GM10248 (cell line): ENCODE measurements around the gene NEUROD2.

Experiments used
- CTCF ChIA-PET: fragments of 300-600 bp; sonication (Branson Sonifier 250); formaldehyde crosslinking; extraction: SDS; loops from one replicate; lab custom pipeline; 2021; ENCODE audit warnings: antibody characterized with exemption; lab: Yijun Ruan, JAX
- POLR2A ChIA-PET: fragments of 350-650 bp; sonication (Branson Sonifier 250); formaldehyde crosslinking; extraction: SDS; loops from one replicate; lab custom pipeline; 2020; ENCODE audit warnings: antibody characterized with exemption; lab: Yijun Ruan, JAX
- DNase-seq: peaks from one replicate; pipeline ENCODE4 v3.0.0; 2012; ENCODE audit errors: extremely low spot score
- TF ChIP-seq, protein P1 (sequence below): IDR thresholded peaks from 2 replicates; pipeline ENCODE4 v1.5.1; 2012; ENCODE audit warnings: mild to moderate bottlenecking, low read depth; ENCODE audit errors: extremely low read depth, missing control alignments, control extremely low read depth

NEUROD2 gene

DNA sequence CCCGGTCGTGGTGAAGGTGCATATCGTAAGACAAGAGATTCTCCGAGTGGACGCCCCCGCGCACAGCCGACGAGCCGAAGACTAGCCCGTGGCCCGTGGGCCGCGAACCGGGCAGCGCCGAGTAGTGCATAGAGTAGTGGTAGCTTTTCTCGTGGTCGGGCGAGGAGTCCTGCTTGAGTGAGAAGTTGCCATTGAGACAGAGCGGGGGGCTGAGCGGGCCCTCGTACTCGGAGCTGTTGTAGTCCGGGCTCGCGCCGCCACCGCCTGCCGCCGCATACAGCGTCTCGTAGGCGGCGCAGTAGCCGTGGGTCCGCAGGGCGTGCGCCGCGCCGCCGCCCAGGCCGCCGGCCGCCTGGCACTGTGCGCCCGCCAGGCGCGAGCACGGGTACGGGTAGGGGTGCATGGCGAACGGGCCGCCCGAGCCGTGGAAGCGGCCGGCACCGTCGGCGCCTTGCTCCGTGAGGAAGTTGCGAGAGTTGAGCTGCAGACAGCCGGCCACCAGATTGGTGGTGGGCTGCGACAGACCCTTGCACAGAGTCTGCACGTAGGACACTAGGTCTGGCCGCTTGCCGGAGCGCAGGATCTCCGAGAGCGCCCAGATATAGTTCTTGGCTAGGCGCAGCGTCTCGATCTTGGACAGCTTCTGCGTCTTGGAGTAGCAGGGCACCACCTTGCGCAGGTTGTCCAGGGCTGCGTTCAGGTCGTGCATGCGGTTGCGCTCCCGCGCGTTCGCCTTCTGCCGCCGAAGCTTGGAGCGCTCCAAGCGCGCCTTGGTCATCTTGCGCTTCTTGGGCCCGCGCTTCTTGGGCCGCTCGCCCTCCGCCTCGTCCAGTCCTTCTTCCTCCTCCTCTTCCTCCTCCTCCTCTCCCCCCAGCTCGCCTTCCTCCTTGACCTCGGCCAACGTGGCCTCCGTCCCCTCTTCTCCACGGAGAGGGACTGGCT is 2.0 kb downstream of the NEUROD2 start:
- ChIA-PET CTCF (interaction anchor here (1.2 to 2.2 kb wide), 3 partner anchors 10 to 29 kb away, joined by 3 to 20 read pairs (median 3); no protein-coding TSS in a partner anchor), POLR2A (no interaction called here)
- no peak for DNase-seq
- TF ChIP-seq, protein P1, sequence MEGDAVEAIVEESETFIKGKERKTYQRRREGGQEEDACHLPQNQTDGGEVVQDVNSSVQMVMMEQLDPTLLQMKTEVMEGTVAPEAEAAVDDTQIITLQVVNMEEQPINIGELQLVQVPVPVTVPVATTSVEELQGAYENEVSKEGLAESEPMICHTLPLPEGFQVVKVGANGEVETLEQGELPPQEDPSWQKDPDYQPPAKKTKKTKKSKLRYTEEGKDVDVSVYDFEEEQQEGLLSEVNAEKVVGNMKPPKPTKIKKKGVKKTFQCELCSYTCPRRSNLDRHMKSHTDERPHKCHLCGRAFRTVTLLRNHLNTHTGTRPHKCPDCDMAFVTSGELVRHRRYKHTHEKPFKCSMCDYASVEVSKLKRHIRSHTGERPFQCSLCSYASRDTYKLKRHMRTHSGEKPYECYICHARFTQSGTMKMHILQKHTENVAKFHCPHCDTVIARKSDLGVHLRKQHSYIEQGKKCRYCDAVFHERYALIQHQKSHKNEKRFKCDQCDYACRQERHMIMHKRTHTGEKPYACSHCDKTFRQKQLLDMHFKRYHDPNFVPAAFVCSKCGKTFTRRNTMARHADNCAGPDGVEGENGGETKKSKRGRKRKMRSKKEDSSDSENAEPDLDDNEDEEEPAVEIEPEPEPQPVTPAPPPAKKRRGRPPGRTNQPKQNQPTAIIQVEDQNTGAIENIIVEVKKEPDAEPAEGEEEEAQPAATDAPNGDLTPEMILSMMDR: no peak

DNA sequence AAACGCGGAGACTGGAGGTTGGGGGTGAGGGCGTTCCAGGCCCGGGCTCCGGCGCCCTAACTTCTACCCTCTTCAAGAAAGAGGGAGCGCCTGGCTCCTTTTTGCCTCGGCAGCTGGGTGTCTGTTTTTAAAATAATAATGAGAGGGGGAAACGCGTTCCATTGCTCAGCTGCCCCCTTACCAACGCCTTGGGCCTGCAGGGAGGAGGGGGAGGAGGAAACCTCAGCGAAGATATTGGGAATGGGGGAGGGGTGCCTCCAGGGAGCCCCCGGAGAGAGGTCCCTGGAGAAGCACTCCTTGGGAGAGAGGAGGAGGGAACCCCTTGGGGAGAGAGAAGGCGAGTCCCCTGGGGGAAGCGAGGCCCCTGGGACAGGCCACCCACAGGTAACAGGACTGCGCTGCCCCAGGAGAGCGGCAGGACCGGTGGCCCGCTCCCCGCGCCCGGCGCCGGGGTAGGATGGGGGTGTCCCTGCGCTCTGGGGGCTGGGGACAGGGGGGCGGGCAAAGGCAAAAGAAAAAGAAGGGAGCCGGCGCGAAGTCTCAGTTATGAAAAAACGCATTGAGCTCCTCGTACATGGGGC is 2.7 kb downstream of the NEUROD2 start:
- no peak for DNase-seq
- POLR2A ChIA-PET: no interaction called here
- CTCF ChIA-PET: interaction anchor here (1.4 to 2.2 kb wide), 2 partner anchors 11 to 17 kb away, joined by 3 to 20 read pairs; no protein-coding TSS in a partner anchor
- TF ChIP-seq, protein P1: no peak

DNA sequence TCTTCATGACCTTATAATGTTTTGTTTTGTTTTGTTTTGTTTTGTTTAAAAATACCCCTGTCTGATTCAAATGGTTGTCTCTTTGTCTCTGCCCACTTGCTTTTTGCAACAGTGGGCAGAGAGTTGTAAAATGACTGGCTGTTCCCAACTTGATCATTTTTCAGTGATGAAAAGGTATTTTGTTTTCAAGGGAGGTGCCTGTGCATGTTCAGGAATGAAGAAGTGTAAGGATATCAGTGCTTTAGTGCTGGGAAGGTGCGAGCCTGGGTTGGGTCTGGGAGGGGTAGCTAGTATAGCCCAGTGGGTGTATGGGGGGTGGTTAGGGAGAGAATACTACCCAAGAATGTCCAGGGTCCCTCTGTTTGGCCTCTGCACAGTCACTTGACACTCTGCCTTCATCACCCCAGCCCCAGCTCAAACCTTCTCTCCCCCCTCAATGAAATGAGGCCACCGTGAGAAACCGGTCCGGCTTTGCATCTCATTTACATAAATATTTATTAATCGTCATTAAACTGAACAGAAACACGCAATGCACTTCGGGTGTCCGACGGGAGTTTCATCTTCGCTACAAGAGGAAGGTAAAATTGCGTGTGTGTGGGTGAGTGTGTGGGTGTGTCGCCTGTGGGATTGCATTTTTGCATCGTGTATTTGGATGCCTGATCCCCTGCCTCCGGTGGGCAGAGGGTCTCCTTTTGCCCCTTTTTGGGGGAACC is 4.3 kb downstream of the NEUROD2 start:
- POLR2A ChIA-PET: no interaction called here
- TF ChIP-seq, protein P1: no peak
- no peak for DNase-seq
- CTCF ChIA-PET: interaction anchor here (1.2 to 1.6 kb wide), 3 partner anchors 12 to 18 kb away, joined by 3 to 6 read pairs (median 4); no protein-coding TSS in a partner anchor

DNA sequence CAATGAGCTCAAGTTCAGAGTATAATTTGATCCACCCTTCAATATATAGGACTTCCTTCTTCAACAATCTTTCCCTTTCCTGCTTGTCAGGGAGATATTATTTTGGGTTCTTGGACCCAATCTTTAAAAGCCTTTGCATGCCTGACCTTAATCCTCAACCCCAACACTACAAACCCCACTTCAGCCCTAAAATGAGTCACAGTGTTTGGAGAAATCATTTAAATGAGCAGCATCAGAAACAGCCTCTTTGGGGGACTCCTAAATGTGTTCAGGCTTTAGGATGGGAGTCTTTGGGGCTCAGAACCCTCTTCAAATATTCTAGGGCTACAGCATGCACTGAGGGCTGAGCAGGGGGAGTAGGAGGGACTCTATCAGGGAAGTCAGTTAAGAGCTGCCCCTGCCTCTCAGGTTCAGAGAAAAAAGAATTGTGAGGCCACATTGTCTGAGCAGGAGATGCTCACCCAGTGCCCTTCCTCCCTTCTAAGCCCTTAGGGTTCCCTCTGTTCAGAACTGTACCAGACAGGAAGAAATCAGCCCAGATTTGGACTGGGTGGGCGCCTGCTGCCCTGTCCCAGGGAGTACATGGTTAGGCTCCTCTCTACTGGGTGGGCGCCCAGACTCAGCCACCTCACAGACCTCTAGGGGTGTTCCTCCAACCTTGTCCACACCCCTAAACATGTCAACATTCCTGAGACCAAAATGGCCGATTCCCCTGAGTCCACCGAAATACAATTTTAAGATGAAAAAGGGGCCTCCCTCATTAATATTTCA is 5.0 kb downstream of the NEUROD2 start:
- DNase-seq: no peak
- TF ChIP-seq, protein P1: no peak
- ChIA-PET POLR2A (no interaction called here), CTCF (interaction anchor here (1.4 to 5.9 kb wide), 3 partner anchors 16 to 20 kb away, joined by 4 to 50 read pairs (median 6); no protein-coding TSS in a partner anchor)

DNA sequence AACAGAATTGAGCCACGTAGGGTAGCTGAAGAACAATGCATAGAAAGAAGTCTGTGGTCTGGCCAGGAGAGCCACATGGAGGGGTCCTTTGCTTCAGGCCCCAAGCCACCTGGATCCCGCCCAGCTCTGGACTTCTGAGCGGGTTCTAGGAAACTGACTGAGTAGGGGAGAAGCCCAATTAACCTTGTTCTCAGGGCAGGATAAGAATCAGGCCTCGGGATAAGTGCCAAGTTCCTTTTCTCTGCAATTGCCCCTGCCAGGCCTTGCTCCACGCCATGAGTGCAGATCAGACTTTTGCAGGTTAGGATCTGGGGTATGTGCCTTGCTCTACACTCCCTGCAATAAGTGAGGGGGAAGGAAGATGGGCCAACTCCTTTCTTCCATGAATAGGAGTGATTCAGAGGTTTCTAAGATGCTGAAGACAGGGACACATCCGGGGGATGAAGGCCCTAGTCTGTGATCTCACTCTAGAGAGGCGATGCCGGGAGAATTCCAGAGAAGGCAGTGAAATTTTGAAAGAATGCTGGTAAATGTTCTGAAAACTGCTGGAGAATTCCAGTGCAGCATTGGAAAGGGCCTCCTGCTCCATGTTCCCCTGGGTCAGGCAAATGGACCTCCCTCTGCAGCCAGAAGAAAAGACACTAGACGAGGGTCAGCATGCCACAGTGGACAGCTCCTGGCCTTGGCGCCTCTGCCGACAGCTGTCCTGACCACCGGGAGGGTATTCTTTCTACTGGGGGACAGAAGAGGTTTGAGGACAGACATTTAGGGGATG is 5.8 kb downstream of the NEUROD2 start:
- TF ChIP-seq, protein P1: no peak
- no peak for DNase-seq
- ChIA-PET CTCF (interaction anchor here (1.3 to 5.9 kb wide), 3 partner anchors 21 to 51 kb away, joined by 3 to 50 read pairs (median 3); no protein-coding TSS in a partner anchor), POLR2A (no interaction called here)
